LNCaP clone FGC (cell line): ENCODE measurements around the gene VIT.

Source experiments
- DNase-seq: peaks from one replicate; pipeline ENCODE4 v3.0.0-alpha.2; 2011; ENCODE audit warnings: low read depth
- H3K4me3 ChIP-seq: 2 replicates; pipeline ENCODE4 v1.5.1; 2011; ENCODE audit warnings: mild to moderate bottlenecking, low read depth, low read length, control low read depth
- TF ChIP-seq, protein P1 (sequence below): IDR thresholded peaks from 2 replicates; pipeline ENCODE4 v1.5.1; 2012; ENCODE audit warnings: mild to moderate bottlenecking; ENCODE audit not compliant: control insufficient read depth, insufficient read depth; ENCODE audit errors: extremely low read depth

Gene VIT

DNA sequence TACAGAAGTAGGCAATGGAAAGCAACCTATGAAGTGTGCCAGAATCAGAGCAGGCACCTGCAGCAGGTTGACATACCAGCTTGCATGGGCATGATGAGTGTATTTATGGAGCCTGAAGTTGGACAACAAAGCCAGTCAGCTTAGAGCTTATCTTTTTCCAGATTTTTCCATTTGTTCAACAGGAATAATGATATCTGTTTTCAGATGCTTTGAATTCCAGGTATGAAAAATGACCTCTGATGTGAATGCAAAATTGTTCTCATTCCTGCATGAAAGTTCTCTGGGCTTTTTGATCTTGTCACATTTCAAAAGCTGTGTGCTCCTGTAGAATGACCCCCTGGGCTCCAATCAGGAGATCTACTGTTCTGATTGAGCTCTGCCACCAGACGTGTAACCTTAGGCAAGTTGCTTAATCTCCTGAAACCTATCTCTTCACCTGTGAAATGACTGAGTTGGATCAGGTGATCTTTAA, 38.2 kb upstream of the VIT start:
- H3K4me3 ChIP-seq, result no peak overlapping the region
- no peak for DNase-seq
- TF ChIP-seq, protein P1, sequence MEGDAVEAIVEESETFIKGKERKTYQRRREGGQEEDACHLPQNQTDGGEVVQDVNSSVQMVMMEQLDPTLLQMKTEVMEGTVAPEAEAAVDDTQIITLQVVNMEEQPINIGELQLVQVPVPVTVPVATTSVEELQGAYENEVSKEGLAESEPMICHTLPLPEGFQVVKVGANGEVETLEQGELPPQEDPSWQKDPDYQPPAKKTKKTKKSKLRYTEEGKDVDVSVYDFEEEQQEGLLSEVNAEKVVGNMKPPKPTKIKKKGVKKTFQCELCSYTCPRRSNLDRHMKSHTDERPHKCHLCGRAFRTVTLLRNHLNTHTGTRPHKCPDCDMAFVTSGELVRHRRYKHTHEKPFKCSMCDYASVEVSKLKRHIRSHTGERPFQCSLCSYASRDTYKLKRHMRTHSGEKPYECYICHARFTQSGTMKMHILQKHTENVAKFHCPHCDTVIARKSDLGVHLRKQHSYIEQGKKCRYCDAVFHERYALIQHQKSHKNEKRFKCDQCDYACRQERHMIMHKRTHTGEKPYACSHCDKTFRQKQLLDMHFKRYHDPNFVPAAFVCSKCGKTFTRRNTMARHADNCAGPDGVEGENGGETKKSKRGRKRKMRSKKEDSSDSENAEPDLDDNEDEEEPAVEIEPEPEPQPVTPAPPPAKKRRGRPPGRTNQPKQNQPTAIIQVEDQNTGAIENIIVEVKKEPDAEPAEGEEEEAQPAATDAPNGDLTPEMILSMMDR, result no peak

DNA sequence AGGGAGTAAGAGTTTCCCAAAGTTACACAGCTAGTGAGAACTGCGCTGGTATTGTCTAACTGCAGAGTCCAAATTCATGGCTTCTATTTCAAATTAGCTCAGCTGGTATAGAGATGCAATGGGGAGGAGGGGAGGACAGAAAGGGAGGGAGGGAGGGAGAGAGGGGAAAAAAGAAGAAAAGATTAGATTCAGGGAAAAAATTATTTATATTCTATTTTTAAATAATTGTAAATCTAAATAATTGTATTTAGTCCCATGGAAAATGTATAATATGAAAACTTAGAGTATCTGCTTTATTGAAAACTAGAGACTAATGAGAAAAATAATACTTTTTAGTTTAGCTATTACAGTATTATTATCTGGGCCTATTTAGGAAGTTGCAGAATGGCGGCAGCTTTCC, 37.3 kb upstream of the VIT start:
- no peak for DNase-seq
- no peak overlapping the region for H3K4me3 ChIP-seq
- TF ChIP-seq, protein P1, result no peak

DNA sequence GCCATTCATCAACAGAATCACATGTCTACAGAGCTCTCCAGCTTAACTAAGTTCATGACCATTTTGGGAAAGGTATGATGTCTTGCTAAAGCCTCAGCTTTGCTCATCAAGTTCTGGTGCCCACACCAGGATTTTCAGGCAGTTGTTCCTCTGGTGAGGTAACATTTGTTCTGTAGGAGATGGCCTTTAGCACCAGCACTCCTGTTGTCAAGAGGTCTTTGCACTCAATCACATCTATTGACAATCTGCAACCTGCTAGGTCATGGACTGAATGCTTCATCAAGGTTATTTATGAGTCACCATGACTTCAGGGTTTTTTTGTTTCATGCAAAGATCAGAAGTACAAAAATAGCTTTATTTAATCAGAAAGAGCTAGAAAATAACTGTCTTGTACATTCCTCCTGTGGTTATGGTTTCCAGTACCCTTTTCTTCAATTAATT, 36.6 kb upstream of the VIT start:
- DNase-seq, result no peak
- TF ChIP-seq, protein P1, result no peak
- no peak overlapping the region for H3K4me3 ChIP-seq

DNA sequence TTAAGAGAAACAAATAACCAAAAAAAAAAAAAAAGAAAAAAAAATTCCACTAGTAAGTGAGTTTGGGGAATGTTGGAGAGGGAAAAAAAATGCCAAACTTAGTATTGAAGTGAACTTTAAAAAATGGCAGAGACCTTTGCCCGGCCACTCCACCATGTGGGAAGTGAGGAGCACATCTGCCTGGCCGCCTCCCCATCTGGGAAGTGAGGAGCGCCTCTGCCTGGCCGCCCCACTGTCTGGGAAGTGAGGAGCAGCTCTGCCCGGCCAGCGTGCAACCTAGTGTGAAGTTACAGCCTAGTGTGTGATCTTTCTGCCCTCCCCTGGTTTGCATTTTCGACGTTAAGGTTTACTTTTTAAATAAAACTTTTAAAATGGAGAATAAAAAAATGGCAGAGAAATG, 33.9 kb upstream of the VIT start:
- DNase-seq, result no peak
- TF ChIP-seq, protein P1, result no peak

DNA sequence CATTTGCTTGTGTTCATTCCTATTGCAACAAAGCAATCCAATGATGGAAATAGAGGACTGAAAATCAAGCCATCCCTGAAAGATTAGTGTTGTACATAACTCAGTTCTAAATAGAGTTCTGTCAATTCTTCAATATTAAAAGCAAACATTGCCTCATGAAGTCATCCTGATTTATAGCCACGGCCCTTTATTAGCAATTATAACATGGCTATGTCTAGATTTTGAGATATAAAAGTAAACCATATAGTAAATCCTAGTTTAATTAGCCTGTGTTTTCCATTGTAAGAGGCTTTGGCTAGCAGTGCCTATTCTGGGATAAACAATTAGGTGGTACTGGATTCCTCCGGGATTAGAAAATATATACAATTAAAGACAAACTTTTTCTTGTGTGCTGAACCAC, 33.2 kb upstream of the VIT start:
- H3K4me3 ChIP-seq, result no peak overlapping the region
- TF ChIP-seq, protein P1, result no peak
- DNase-seq, result no peak

More for the DNA sequence above, 33.9 kb upstream of the VIT start:
- H3K4me3 ChIP-seq, result no peak overlapping the region

DNA sequence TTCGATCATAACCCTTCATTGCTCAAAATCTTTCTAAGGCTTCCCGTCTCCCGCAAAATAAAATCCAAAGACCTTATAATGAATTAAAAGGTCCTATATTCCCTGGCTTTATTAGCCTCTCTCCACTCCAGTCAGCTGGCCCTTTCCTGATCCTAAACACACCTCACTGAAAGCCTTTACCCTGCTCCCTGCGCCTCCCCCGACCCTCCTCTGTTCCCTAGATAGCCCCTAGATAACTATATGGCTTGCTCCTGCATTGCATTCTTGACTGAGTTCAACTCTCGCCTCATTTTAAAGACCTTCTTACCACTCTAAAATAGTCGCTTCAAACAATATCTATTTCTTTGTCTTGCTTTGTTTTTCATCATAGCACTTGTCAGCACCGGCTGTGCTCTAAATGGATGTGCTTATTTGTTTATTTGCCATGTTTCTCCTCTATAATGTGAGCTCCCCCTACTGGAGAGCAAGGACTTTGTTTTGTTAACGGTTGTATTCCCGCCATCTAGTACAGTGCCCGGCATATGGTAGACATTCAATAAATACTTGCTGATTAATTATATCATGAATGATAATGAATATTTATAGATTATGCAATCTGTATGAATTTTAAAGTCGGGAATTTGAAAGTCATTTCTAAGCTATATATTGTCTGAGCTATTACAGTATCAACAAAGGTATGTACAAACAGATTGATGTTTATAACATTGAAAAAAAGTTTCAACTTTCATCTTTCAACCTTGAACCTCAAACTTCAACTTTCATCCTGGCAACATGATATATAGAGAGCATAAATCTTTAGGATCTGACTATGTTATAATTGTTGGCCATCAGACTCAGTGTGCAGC, 32.4 kb upstream of the VIT start:
- DNase-seq, result peak; percentile 52
- no peak overlapping the region for H3K4me3 ChIP-seq
- TF ChIP-seq, protein P1, result peak; percentile 76
